G401 (cell line): Measurements from ENCODE around the gene SLC2A8. TPM values are rescaled to one million over a fixed set of nuclear protein-coding genes. Genes with fewer than 3 reads are reported as not detected.

Source experiments
- DNase-seq: peaks from one replicate; pipeline ENCODE4 v3.0.0-alpha.2; 2015; ENCODE audit warnings: low spot score
- in situ Hi-C: cut with HindIII; loops from 2 replicates; pipeline ENCODE4 v1.10.0; 2016; ENCODE audit warnings: low sequenced_read_pairs, mixed read lengths
- total RNA-seq: library from RNA; depleted of rRNA; stranded (reverse); fragments of >200 nt; shearing (Covaris generic); gene quantifications from 2 replicates; pipeline ENCODE4 v1.2.3, GENCODE V29; 2014

The SLC2A8 gene
- total RNA-seq, 1 experiment from 2014 or later = 33.0 TPM

GRCh38 chr9:127423476-127423933, 26.5 kb downstream of the SLC2A8 start:
- in situ Hi-C loops = no loop called here
- DNase-seq = no peak

GRCh38 chr9:127423934-127424675, 27.1 kb downstream of the SLC2A8 start, which contains the start of gene ZNF79:
Gene ZNF79, plus strand, starts transcription at chr9:127424382. Its CDS starts 406 bp downstream, at chr9:127424788.
- peak; percentile 93 for DNase-seq
- in situ Hi-C loops = no loop called here

- in situ Hi-C loops = no loop called here
- no peak for DNase-seq
These were observed 27.7 kb downstream of the SLC2A8 start for GRCh38 chr9:127424676-127424999.

- in situ Hi-C loops = no loop called here
- no peak for DNase-seq
These were observed 29.8 kb downstream of the SLC2A8 start for GRCh38 chr9:127426756-127427155.

- DNase-seq = no peak
- in situ Hi-C loops = no loop called here
These were observed 31.4 kb downstream of the SLC2A8 start for GRCh38 chr9:127428348-127428747.

GRCh38 chr9:127430415-127430814, 33.4 kb downstream of the SLC2A8 start:
- in situ Hi-C loops = no loop called here
- no peak for DNase-seq

- DNase-seq = peak; percentile 25
- in situ Hi-C loops = no loop called here
These were observed 40.7 kb downstream of the SLC2A8 start for GRCh38 chr9:127437497-127438264.

GRCh38 chr9:127438394-127438793, 41.4 kb downstream of the SLC2A8 start:
- in situ Hi-C loops = no loop called here
- no peak for DNase-seq

- in situ Hi-C loops = no loop called here
- peak; percentile 13 for DNase-seq
These were observed 47.4 kb downstream of the SLC2A8 start for GRCh38 chr9:127444283-127444920.

GRCh38 chr9:127444921-127445850, 48.2 kb downstream of the SLC2A8 start:
- DNase-seq = peak; percentile 25
- in situ Hi-C loops = no loop called here

GRCh38 chr9:127445851-127446712, 49.1 kb downstream of the SLC2A8 start:
- in situ Hi-C loops = no loop called here

GRCh38 chr9:127446713-127447415, 49.9 kb downstream of the SLC2A8 start:
- DNase-seq = peak; percentile 23
- in situ Hi-C loops = no loop called here

More at GRCh38 chr9:127445851-127446712, 49.1 kb downstream of the SLC2A8 start:
- DNase-seq = peak; percentile 24

GRCh38 chr9:127447416-127448111, 50.6 kb downstream of the SLC2A8 start:
- DNase-seq = no peak
- in situ Hi-C loops = no loop called here

GRCh38 chr9:127448112-127448805, 51.3 kb downstream of the SLC2A8 start:
- in situ Hi-C loops = no loop called here
- DNase-seq = peak; percentile 10

- in situ Hi-C loops = no loop called here
- peak; percentile 10 for DNase-seq
These were observed 52.5 kb downstream of the SLC2A8 start for GRCh38 chr9:127449332-127449966.

GRCh38 chr9:127450243-127450760, 53.3 kb downstream of the SLC2A8 start:
- in situ Hi-C loops = no loop called here
- peak; percentile 15 for DNase-seq
